Ecto neural progenitor cell (in vitro differentiated cells): ENCODE results near the gene C4orf46.
A peak's percentile ranks its signal among the peaks of the same experiment; 100 is the strongest.
"Not testable (repeated sequence)": the region's sequence is repeated elsewhere in the genome, so short reads cannot be mapped to it uniquely, and the experiment has no call there.

Experiments used
- DNase-seq: peaks from one replicate; pipeline ENCODE4 v3.0.0-alpha.2; 2018; ENCODE audit warnings: low spot score

The C4orf46 gene

DNA sequence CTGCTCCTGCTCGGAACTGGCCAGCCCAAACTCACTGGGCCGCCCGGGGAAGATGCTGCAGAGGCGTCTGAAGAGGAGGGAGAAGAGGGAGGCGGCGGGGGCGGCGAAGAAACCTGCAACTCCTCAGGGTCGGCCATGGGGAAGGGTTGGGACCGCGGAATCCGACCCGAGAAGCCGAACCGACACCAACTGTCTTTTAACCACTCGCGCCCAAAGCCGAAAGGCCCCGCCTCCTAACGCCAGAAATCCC, at the start of gene C4orf46:
TSS of gene C4orf46 (minus strand) at position 223 of the 250 bp plus-strand sequence. CDS start at position 137, 86 bp downstream.
- DNase-seq: no peak

DNA sequence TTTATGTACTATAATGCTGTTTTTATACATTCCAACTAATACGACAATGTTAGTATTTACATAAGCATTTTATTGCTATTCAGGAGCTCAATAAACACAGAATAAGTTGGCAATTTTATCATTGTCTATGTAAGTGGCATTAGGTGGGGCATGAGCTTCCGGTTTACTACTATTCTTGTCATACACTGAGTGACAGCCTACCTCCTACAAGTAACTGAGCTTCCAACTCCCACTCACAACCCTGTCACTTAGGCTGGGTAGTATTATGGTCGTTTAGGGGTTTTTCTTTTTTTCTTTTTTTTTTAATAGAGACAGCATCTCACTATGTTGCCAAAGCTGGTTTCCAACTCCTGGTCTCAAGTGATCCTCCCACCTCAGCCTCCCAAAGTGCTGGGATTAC, 44.1 kb upstream of the C4orf46 start:
- DNase-seq: no peak

DNA sequence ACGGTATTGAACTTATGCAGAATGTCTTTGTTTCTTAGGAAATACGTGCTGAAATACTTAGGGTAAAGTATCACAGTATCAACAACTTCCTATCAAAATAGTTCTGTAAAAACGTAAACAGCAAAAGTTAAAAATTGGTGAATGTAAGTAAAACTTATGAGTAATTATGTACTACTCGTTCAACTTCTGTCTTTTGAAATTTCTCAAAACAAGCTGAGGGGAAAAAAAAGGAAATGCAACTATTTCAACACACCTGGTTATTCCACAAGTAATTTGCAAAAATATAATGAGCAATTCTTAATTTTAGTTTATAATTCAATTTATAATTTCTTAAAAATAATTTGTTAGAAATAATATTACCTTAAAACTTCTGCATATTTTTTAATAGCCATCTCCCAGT, 43.2 kb upstream of the C4orf46 start:
- DNase-seq: no peak

DNA sequence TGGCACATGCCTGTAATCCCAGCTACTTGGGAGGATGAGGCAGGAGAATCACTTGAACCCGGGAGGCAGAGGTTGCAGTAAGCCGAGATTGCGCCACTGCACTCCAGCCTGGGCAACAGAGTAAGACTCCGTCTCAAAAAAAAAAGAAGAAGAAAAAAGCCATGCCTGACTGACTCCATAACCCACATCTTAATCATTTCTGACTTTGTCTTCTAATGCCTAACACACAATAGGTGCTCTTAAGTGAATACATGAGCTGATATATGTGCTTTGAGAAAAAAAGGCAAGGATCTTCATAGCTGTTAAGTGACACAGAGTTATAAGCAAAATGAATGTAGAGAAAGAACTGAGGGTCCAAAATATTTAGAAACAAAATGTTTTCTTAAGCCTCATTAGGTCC, 40.9 kb upstream of the C4orf46 start:
- not testable (repeated sequence) for DNase-seq

DNA sequence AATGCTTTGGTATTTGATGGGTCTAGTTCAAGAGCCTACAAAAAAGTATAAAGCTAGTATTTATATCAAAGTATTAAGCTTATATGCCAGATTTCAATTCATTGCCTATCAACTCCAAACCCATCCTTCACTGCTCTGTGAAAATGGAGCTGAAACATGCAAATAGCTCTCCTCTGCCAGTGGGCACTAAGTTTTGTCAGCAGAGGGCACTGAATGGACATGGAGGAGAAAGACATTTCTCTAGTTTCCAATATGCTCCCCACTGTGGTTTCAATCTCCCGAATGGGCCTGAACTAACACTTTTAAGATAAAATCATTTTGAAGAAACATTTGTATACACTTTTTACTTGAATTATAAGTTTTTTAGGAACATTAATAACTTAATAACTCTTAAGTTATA, 39.1 kb upstream of the C4orf46 start:
- no peak for DNase-seq

DNA sequence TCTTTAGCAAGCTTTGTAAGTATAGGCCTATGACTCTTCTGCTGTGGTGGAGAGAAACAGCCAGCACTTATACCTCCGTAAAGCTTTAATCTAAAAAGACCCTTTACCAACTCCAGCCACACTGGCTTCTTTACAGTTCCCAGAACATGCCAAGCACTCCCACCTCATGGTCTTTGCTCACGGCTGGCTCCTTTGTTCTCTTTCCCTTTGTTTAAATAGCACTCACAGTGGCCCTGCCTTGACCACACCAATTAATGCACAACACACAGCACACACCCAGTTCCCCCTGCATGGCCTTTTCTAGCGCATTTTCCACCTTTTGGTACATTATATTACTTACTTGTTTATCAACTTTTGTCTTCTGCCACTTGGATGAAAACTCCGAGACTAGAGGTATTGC, 32.6 kb upstream of the C4orf46 start:
- no peak for DNase-seq

DNA sequence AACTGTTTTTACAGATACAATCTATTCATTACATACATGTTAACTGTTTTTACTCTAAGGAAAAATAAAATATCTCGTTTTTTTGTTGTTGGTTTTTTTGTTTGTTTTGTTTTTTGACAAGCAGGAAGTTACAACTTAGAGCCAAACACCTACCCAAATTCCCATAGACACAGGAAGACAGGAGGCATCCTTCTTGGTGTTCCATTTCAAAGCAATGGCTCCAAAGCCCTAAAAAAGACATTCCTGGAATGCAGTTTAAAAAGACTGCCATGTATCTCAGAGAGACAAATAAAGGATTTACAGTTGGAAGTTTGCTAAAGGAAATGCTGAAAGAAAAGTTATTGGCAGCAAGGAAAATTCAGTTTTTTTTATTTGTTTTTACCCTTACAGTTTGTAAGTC, 17.1 kb upstream of the C4orf46 start:
- DNase-seq: no peak

DNA sequence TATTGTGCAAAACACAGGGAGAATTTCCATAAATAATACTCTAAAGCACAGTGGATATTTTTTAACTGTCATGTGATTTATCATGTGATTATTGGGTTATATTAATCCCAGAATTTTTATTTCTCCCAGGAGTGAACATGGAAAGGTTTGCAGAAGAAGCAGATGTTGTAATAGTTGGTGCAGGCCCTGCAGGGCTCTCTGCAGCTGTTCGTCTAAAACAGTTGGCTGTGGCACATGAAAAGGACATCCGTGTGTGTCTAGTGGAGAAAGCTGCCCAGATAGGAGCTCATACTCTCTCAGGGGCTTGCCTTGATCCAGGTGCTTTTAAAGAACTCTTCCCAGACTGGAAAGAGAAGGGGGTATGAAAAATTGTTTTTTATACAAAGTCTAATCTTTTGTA, 10.4 kb upstream of the C4orf46 start:
- no peak for DNase-seq

DNA sequence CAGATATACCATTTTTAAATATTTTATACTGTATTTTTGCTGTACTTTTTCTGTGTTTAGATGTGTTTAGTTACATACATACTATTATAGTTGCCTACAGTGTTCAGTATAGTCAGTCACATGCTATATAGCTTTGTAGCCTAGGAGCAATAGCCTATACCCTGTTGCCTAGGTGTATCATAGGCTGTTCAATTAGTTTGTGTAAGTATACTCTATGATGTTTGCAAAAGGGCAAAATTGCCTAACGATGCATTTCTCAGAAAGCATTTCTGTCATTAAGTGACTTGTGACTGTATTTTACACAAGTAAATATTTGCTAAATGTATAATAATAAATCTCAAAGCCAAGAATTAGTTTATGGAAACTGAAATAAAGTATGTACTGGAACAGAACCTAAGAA, 9.9 kb upstream of the C4orf46 start:
- DNase-seq: no peak

DNA sequence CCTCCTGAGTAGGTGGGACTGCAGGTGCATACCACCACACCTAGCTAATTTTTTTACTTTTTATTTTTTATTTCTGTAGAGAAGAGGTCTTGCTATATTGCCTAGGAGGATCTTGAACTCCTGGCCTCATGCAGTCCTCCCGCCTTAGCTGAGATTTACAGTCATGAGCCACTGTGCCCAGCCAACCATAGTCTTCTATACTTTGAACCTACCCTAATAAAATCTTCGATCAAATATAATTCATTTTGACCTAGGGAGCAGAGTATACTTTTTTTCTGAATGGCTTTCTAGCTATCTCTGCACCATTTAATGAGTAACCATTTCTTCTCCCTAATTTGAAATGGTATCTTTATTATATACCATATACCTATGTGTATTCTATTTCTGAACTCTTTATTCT, 7.1 kb upstream of the C4orf46 start:
- no peak for DNase-seq

DNA sequence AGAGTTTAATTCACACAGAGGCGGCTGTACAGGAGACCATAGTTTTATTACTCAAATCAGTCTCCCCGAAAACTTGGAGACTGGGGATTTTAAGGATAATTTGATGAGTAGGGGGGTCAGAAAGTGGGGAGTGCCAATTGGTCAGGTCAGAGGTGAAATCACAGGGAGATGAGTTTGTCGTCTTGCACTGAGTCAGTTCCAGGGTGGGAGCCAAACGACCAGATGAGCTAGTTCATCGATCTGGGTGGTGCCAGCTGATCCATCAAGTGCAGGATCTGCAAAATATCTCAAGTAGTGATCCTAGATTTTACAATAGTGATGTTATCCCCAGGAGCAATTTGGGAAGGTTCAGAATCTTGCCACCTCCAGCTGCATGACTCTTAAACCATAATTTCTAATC, 4.4 kb upstream of the C4orf46 start:
- no peak for DNase-seq

DNA sequence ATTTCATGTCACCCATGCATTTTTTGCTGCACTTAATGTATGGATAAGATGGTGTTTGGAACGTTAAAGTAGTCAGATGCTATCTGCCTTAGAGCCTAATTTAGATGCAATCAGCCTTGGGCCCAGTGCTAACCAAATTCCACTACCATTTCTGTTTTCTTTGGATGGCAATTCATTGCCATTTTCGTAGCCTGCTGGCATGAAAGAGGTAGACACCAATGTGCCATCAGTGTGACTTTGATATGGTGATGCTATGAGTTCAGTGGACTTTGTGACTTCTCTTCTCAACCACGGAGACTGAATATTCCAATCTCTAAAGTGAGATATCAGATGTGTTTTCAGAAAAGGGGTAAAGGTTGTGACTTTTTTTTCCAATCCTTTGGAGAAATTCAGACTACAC, 1.9 kb upstream of the C4orf46 start:
- no peak for DNase-seq

DNA sequence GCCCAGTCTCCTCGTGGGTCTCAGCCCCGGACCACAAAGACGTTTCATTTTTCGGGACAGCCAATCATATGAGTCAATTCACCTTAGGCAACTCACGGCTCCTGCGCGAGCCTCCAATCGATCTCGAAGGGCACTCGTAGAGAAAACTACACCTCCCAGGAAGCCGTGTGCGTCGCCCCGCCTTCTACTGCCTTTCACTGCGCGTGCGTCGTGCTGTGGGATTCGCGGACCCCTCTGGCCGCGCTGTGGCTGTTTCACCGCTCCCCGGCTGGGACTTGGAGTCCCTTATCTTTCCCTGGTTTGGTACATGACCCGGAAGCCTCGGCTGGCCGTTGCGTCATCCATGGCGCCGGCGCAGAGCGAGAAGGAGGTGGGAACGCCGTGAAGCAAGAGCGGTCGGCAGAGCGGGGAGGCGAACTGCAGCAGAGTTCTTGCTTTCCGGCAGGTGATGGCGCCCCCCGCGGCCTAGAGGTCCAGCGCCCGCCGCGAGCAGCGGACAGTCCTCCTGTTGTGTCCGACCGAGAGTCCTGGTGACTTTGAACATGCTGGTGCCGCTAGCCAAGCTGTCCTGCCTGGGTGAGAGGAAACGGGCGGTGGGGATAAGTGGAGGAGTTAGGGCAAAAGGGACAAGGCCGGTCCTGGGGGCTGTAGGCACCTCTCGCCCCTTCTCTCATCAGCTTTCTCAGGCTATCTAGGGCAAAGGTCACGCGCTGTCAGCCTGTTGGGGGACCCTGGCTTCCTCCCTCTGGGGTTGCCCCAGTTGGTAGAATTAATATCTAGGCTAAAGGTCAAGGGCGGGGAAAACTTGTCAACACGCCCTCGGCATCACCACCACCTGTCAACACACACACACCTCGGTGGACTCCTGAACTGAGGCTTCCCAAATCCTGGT, 474 bp upstream of the C4orf46 start, which contains the start of gene ETFDH:
TSS of gene ETFDH (plus strand) at position 382 of the 892 bp plus-strand sequence. CDS start at position 543, 161 bp downstream.
- peak; percentile 99 for DNase-seq

DNA sequence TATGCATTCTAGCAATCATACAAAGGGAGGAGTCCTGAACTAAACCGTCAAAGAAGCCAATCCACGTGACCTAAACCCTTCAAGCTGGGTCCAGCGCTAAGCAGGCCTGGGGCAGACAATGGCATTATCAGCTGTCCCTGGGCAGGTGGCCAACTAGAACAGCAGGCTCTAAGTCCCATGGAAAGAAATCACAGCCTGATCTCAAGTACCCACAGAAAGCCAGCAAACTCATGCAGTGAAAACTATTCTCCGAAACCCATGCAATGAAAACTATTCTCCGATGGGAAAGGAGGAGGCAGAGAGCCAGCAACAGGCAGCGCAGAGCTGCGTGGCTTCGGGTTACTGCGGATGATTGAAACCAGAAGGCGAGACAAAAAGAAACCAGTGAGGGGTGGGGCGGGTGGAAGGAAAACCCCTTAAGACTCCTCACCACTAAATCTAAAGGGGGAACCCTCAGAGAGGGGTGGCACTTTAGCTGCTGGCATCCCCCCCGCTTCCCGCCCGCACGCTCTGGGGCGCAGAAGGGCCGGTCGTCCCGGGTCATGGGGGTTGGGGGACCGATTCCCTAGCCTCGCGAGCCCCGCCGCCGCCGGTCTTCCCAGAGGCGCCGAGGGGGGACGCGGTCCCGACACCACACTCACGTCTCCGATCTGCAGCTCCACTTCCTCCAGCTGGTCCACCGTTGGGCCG, 567 bp downstream of the C4orf46 start:
- DNase-seq: peak; percentile 76

DNA sequence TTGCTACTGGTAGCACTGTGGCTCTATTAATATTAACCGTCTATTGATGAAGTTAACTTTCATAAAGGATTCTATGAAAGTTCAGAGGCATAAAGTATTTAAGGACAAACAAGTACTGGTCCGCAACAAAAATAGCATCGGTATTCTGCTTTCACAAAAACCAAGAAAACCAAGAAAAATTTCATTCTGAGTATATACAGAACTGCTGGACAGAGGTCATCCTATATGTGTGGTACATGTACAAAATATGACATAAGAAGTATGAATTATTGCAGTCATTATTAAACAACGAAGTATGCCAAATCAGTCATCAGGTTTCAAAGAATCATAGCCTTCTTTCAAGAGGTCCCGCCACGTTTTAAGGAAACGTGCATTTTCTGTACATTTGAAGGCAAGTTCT, 2.4 kb downstream of the C4orf46 start:
- no peak for DNase-seq

DNA sequence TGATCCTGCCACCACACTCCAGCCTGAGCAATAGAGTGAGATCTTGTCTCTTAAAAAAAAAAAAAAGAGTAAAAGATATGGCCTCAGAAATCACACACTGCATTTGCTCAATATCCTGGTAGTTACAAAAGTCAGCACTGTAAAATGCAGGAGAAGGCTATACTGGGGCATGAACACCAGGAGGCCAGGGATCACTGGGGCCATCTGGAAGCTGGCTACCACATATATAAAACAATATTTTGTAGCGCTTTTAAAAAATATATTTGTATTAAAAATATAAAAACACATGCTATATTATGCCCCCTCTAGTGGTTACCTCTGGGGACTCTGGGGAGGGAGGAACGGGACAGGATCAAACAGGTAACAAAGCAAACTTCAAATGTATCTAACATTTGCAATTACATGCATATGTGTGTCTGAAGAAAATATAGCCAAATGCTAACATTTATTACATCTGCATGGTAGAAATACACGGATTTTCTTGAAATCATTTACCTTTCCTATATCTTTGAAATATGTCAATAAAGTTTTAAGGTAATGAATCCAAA, 4.0 kb downstream of the C4orf46 start:
- no peak for DNase-seq

DNA sequence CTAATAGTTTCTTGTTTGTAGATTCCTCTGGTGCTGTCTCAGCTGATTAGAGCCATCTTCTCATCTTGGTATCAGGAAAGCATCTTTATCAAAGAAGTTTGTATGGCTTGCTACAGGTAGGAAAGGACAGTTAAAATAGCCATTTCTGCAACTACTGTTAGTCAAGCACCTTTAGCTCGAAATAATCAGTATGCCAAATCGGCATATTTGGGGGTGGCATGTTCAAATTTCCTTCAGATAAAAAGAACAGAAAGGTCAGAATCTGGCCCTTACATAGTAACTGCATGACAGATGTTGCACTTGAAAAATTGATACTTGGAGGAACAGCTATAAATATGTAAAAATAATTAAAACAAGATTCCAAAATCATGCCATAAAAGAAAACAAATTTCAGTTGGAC, 4.8 kb downstream of the C4orf46 start:
- no peak for DNase-seq

DNA sequence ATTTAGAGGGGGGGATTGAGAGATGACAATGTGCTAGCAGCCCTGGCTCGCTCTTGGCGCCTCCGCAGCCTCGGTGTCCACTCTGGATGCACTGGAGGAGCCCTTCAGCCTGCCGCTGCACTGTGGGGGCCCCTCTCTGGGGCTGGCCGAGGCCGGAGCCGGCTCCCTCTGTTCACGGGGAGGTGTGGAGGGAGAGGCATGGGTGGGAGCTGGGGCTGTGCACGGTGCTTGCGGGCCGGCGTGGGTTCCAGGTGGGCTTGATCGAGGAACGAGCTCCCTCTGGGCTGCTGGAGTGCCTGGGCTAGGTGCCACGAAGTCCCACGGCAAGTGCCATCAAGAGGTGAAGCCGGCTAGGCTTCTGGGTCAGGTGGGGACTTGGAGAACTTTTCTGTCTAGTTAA, 6.9 kb downstream of the C4orf46 start:
- no peak for DNase-seq

DNA sequence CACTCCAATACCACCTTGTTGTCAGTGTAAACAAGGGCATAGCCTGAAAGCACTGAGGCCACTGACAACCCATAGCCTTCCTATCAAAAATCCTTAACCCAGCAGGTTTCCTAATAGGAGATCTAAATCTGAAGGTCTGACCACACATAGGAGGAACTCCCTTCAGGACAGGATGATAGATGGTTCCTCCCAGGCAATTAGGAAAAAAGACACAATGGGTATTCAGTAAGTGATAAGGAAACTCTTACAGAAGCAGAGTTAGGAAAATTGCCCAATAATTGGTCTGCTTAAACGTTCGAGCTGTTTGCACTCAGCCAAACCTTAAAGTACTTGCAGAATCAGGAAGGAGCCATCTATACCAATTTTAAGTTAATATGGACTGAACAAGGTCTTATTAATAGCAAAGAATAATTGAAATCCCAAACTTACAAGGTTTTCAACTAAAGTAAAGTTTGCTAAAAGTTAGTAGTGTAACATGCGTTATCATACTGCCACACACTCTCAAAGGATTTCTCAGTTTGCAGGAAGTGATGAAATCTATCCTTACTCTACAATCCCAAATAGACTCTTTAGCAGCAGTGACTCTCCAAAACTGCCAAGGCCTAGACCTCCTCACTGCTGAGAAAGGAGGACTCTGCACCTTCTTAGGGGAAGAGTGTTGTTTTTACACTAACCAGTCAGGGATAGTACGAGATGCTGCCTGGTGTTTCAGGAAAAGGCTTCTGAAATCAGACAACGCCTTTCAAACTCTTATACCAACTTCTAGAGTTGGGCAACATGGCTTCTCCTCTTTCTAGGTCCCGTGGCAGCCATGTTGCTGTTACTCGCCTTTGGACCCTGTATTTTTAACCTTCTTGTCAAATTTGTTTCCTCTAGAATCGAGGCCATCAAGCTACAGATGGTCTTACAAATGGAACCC, 7.7 kb downstream of the C4orf46 start:
- DNase-seq: not testable (repeated sequence)

DNA sequence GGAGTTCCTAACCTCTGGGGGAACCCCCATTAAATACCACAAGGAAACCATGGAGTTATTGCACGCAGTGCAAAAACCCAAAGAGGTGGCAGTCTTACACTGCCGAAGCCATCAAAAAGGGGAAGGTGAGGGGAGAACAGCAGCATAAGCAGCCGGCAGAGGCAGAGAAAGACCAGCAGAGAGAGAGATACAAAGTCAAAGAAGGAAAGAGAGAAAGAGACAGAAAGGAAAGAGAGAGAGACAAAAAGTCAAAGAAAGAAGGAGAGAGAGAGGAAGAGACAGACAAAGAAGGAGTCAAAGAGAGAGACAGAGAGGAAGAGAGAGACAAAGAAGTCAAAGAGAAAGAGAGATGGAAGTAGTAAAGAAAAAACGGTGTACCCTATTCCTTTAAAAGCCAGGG, 8.4 kb downstream of the C4orf46 start:
- not testable (repeated sequence) for DNase-seq

DNA sequence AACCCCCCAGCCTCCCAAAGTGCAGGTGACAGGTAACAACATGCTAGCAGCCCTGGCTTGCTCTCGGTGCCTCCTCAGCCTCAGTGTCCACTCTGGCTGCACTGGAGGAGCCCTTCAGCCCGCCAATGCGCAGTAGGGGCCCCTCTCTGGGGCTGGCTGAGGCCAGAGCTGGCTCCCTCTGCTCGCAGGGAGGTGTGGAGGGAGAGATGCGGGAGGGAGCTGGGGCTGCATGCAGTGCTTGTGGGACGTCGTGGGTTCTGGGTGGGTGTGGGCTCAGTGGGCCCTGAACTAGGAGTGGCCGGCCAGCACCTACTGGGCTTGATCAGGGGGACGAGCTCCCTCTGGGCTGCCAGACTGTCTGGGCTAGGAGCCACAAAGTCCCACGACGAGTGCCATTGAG, 14.4 kb downstream of the C4orf46 start:
- no peak for DNase-seq

DNA sequence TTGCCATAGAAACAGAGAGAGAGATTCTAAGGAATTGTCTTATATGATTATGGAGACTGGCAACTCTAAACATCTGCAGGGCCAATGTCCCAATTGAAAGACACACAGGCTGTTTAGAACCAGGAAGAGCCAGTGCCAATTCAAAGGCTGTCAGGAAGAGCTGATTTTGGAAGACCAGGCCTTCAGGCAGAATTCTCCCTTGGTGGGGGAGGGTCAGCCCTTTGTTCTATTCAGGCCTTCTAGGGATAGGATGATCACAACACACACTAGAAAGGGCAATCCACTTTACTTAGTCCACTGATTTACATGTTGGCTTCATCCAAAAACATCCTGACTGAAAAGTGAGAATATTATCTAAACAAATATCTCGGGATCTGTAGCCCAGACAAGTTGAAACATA, 15.2 kb downstream of the C4orf46 start:
- DNase-seq: peak; percentile 54
